H9 (cell line): Measurements from ENCODE around the gene DMXL1. TPM values are rescaled to one million over a fixed set of nuclear protein-coding genes. Genes with fewer than 3 reads are reported as not detected.

Experiments used
- DNase-seq: peaks from one replicate; pipeline ENCODE4 v3.0.0-alpha.2; 2017
- H2AFZ ChIP-seq: one replicate; pipeline ENCODE4 v1.6.1; 2013; ENCODE audit warnings: mild to moderate bottlenecking, low read length, control low read depth, moderate library complexity
- H2AK5ac ChIP-seq: 2 replicates; pipeline ENCODE4 v1.6.1; 2013; ENCODE audit warnings: low read length, control low read depth, mixed read lengths; ENCODE audit not compliant: insufficient read length
- H2BK120ac ChIP-seq: one replicate; pipeline ENCODE4 v1.6.1; 2013; ENCODE audit warnings: low read depth, mild to moderate bottlenecking, low read length, control low read depth, inconsistent platforms; ENCODE audit not compliant: poor library complexity, severe bottlenecking
- H2BK12ac ChIP-seq: 2 replicates; pipeline ENCODE4 v1.6.1; 2013; ENCODE audit warnings: low read length, control low read depth, mixed read lengths, low read depth; ENCODE audit not compliant: insufficient read length
- H2BK15ac ChIP-seq: 2 replicates; pipeline ENCODE4 v1.6.1; 2013; ENCODE audit warnings: low read depth, low read length, control low read depth
- H2BK20ac ChIP-seq: one replicate; pipeline ENCODE4 v1.6.1; 2013; ENCODE audit warnings: low read depth, mild to moderate bottlenecking, low read length, control low read depth, inconsistent platforms; ENCODE audit not compliant: poor library complexity, severe bottlenecking
- H2BK5ac ChIP-seq: 2 replicates; pipeline ENCODE4 v1.6.1; 2013; ENCODE audit warnings: low read length, control low read depth, mixed read lengths; ENCODE audit not compliant: insufficient read length
- H3K14ac ChIP-seq: 2 replicates; pipeline ENCODE4 v1.6.1; 2013; ENCODE audit warnings: low read length, control low read depth; ENCODE audit not compliant: insufficient read depth
- H3K18ac ChIP-seq: 2 replicates; pipeline ENCODE4 v1.6.1; 2013; ENCODE audit warnings: low read depth, mild to moderate bottlenecking, mixed read lengths, low read length, control low read depth; ENCODE audit not compliant: insufficient read length
- H3K23ac ChIP-seq: 2 replicates; pipeline ENCODE4 v1.6.1; 2013; ENCODE audit warnings: low read length, control low read depth, mixed read lengths, low read depth; ENCODE audit not compliant: insufficient read length
- H3K23me2 ChIP-seq: 2 replicates; pipeline ENCODE4 v1.6.1; 2013; ENCODE audit warnings: low read depth, mild to moderate bottlenecking, mixed read lengths, low read length, control low read depth; ENCODE audit not compliant: insufficient read length, poor library complexity, severe bottlenecking
- H3K27ac ChIP-seq: 2 replicates; pipeline ENCODE4 v1.5.1; 2013; ENCODE audit warnings: low read length, control low read depth, mixed read lengths, low read depth; ENCODE audit not compliant: insufficient read length
- H3K27me3 ChIP-seq: 2 replicates; pipeline ENCODE4 v1.6.1; 2013; ENCODE audit warnings: low read length, control low read depth, inconsistent platforms; ENCODE audit not compliant: insufficient read depth
- H3K4ac ChIP-seq: 2 replicates; pipeline ENCODE4 v1.6.1; 2013; ENCODE audit warnings: low read depth, mild to moderate bottlenecking, control low read depth, inconsistent platforms, low read length, moderate library complexity
- H3K4me1 ChIP-seq: 2 replicates; pipeline ENCODE4 v1.6.1; 2013; ENCODE audit warnings: low read length, control low read depth, inconsistent platforms; ENCODE audit not compliant: insufficient read depth
- H3K4me2 ChIP-seq: 2 replicates; pipeline ENCODE4 v1.6.1; 2013; ENCODE audit warnings: low read length, control low read depth, mixed read lengths; ENCODE audit not compliant: insufficient read length, insufficient read depth
- H3K56ac ChIP-seq: 2 replicates; pipeline ENCODE4 v1.6.1; 2013; ENCODE audit warnings: low read depth, mild to moderate bottlenecking, mixed read lengths, low read length, control low read depth; ENCODE audit not compliant: insufficient read length
- H3K79me1 ChIP-seq: 2 replicates; pipeline ENCODE4 v1.6.1; 2013; ENCODE audit warnings: low read depth, mild to moderate bottlenecking, moderate library complexity, low read length, control low read depth, inconsistent platforms; ENCODE audit not compliant: insufficient read depth, poor library complexity, severe bottlenecking
- H3K79me2 ChIP-seq: 2 replicates; pipeline ENCODE4 v1.6.1; 2013; ENCODE audit warnings: low read length, control low read depth, inconsistent platforms; ENCODE audit not compliant: insufficient read depth
- H3K9ac ChIP-seq: 2 replicates; pipeline ENCODE4 v1.6.1; 2013; ENCODE audit warnings: low read length, control low read depth, mixed read lengths; ENCODE audit not compliant: insufficient read length; ENCODE audit errors: extremely low read depth
- H3K9me3 ChIP-seq: one replicate; pipeline ENCODE4 v1.6.1; 2013; ENCODE audit warnings: low read depth, low read length, inconsistent platforms; ENCODE audit not compliant: control insufficient read depth
- H3T11ph ChIP-seq: one replicate; pipeline ENCODE4 v1.6.1; 2013; ENCODE audit warnings: mild to moderate bottlenecking, low read length, control low read depth, inconsistent platforms
- H4K20me1 ChIP-seq: one replicate; pipeline ENCODE4 v1.6.1; 2013; ENCODE audit not compliant: control insufficient read depth, insufficient read length, insufficient read depth
- H4K5ac ChIP-seq: 2 replicates; pipeline ENCODE4 v1.6.1; 2013; ENCODE audit warnings: low read depth, mild to moderate bottlenecking, mixed read lengths, low read length, control low read depth; ENCODE audit not compliant: insufficient read length
- H4K8ac ChIP-seq: replicated peaks from 2 replicates; pipeline ENCODE4 v1.6.1; 2013; ENCODE audit warnings: low read length, control low read depth, mixed read lengths, low read depth; ENCODE audit not compliant: insufficient read length
- H4K91ac ChIP-seq: 2 replicates; pipeline ENCODE4 v1.6.1; 2013; ENCODE audit warnings: low read depth, mild to moderate bottlenecking, moderate library complexity, mixed read lengths, low read length, control low read depth; ENCODE audit not compliant: insufficient read length
- H3K27ac Mint-ChIP-seq, 3 experiments: 2 replicates in 2 of 3; 3 replicates in 1 of 3; pipeline ENCODE4 v1.8.0; 2020 to 2021; ENCODE audit warnings: mixed read lengths in 3 of 3, mild to moderate bottlenecking in 1 of 3, moderate library complexity in 1 of 3
- H3K27me3 Mint-ChIP-seq: 2 replicates; pipeline ENCODE4 v1.8.0; 2021; ENCODE audit warnings: low read depth, mild to moderate bottlenecking, moderate library complexity, mixed read lengths
- H3K36me3 Mint-ChIP-seq, 3 experiments: 2 replicates in 2 of 3; 3 replicates in 1 of 3; pipeline ENCODE4 v1.8.0; 2020 to 2021; ENCODE audit warnings: low read depth in 3 of 3, mixed read lengths in 3 of 3; ENCODE audit not compliant: insufficient read depth in 1 of 3
- H3K4me1 Mint-ChIP-seq, 2 experiments: 2 replicates each; pipeline ENCODE4 v1.8.0; 2020; ENCODE audit warnings: mixed read lengths in 2 of 2
- H3K4me3 Mint-ChIP-seq, 2 experiments: 2 replicates in 1 of 2; 3 replicates in 1 of 2; pipeline ENCODE4 v1.8.0; 2020 to 2021; ENCODE audit warnings: mild to moderate bottlenecking in 2 of 2, mixed read lengths in 2 of 2, moderate library complexity in 1 of 2
- H3K9me3 Mint-ChIP-seq, 2 experiments: 2 replicates in 1 of 2; 3 replicates in 1 of 2; pipeline ENCODE4 v1.8.0; 2020; ENCODE audit warnings: mild to moderate bottlenecking in 2 of 2, mixed read lengths in 2 of 2, moderate library complexity in 1 of 2
- CTCF ChIP-seq: fragments of 200-600 bp; sonication (generic); conservative IDR thresholded peaks from 3 replicates; pipeline ENCODE4 v1.8.0; 2021; ENCODE audit warnings: antibody characterized with exemption, mild to moderate bottlenecking
- WGBS: extraction: QIAGEN DNeasy Blood & Tissue Kit; methylation state at CpG from one replicate; pipeline ENCODE4 v1.1.7; 2013; ENCODE audit warnings: missing lambda C conversion rate, low lambda C conversion rate, mixed read lengths; ENCODE audit not compliant: insufficient read length; ENCODE audit errors: extremely low coverage; 5-methylcytosine and 5-hydroxymethylcytosine counted together
- total RNA-seq: library from RNA; stranded (reverse); gene quantifications from 2 replicates; pipeline ENCODE4 v1.2.1, GENCODE V29; 2021

The DMXL1 gene
- total RNA-seq, 1 experiment from 2014 or later = 63.5 TPM

DNA sequence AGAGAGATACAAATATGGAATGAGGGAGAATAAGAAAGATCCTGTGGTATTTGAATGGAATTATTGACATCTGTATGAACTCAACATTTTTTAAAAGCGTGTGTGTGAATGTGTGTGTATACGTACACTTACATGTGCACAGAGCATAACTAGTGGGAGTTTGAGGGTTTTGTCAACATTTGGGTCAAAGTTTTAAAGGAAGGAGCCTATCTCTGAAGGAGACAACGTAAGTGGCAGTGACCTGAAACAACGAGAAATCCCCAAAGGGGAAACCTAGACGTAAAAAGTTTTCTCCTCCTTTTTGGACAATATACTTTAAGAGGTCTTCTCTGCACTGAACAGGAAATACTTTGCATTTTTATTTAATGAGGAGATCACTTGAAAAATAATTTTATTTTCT, 42.3 kb upstream of the DMXL1 start:
- Histone ChIP-seq H4K91ac (no peak overlapping the region), H2BK20ac (no peak overlapping the region), H2AFZ (no peak overlapping the region), H4K20me1 (no peaks in the 10 kb centered on the region), H2BK5ac (no peak overlapping the region), H2BK12ac (no peak overlapping the region), H3K14ac (no peak overlapping the region), H3K23ac (no peak overlapping the region), H3K18ac (no peak overlapping the region), H3K9me3 (no peaks in the 10 kb centered on the region), H4K5ac (no peak overlapping the region), H3K27ac (no peak overlapping the region), H3K56ac (no peak overlapping the region), H3K4me2 (no peak overlapping the region), H4K8ac (no peak overlapping the region), H2BK15ac (no peak overlapping the region), H2AK5ac (no peak overlapping the region), H3K23me2 (no peaks in the 10 kb centered on the region), H3K27me3 (no peaks in the 10 kb centered on the region), H3K79me1 (no peaks in the 10 kb centered on the region), H3K4ac (no peak overlapping the region), H3K4me1 (peaks cover 3% of the 10 kb centered on the region; the same call in 1 of the 2 replicates), H3K79me2 (no peaks in the 10 kb centered on the region), H3T11ph (no peak overlapping the region), H2BK120ac (no peak overlapping the region), H3K9ac (no peak overlapping the region)
- peaks cover 0 to 7% (median 4%) of the 10 kb centered on the region in 3 experiments; a peak in 4 of 7 replicates for H3K36me3 Mint-ChIP-seq
- H3K27me3 Mint-ChIP-seq = no peaks in the 10 kb centered on the region; the same call in 1 of the 2 replicates
- peaks cover 3 to 11% of the 10 kb centered on the region in 2 experiments; a peak in 4 of 5 replicates for H3K9me3 Mint-ChIP-seq
- WGBS = no CpG with 5 or more reads among the region's 5 CpGs
- no peak for TF ChIP-seq CTCF
- no peak for DNase-seq
- no peak overlapping the region for H3K4me3 Mint-ChIP-seq
- H3K27ac Mint-ChIP-seq = no peak overlapping the region
- peaks cover 24 to 32% of the 10 kb centered on the region in 2 experiments for H3K4me1 Mint-ChIP-seq
